Measurements from ENCODE around the gene ENG.

GRCh38 chr9:127814619-127815511, 39.6 kb downstream of the ENG start:
- TF ChIP-seq, protein P1, sequence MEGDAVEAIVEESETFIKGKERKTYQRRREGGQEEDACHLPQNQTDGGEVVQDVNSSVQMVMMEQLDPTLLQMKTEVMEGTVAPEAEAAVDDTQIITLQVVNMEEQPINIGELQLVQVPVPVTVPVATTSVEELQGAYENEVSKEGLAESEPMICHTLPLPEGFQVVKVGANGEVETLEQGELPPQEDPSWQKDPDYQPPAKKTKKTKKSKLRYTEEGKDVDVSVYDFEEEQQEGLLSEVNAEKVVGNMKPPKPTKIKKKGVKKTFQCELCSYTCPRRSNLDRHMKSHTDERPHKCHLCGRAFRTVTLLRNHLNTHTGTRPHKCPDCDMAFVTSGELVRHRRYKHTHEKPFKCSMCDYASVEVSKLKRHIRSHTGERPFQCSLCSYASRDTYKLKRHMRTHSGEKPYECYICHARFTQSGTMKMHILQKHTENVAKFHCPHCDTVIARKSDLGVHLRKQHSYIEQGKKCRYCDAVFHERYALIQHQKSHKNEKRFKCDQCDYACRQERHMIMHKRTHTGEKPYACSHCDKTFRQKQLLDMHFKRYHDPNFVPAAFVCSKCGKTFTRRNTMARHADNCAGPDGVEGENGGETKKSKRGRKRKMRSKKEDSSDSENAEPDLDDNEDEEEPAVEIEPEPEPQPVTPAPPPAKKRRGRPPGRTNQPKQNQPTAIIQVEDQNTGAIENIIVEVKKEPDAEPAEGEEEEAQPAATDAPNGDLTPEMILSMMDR (conservative IDR thresholded peaks at IDR 0.05; ENCODE audit: low read depth, low read length) = no peak
- no peak for TF ChIP-seq EZH2 (IDR thresholded peaks at IDR 0.05; ENCODE audit: borderline replicate concordance, low read depth, low read length, poor library complexity, severe bottlenecking)

All from A673 (cell line).